GDM1 (cell line): ENCODE measurements around the gene INPP4B.

Source experiments
- DNase-seq: peaks from one replicate; lab custom pipeline; 2025; lab: John Stamatoyannopoulos, UW

INPP4B gene

DNA sequence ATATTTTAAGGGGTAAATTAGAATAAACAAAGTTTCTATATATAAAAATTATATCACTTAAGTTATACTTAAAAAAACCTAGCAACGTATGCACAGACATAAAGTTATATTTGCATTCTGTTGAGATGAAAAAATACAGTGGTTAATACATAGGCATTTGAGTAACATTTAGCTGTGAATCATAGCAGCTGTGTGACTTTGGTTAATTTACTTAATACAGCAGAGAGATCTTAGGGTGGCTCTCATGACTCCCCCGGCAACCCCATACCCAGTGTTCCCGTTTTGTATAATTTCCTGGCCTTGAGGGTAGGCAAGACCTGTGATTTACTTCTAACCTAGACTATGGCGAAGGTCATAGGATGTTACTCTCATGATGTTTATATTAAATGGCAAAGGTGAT is 504.8 kb downstream of the INPP4B start:
- DNase-seq = no peak

DNA sequence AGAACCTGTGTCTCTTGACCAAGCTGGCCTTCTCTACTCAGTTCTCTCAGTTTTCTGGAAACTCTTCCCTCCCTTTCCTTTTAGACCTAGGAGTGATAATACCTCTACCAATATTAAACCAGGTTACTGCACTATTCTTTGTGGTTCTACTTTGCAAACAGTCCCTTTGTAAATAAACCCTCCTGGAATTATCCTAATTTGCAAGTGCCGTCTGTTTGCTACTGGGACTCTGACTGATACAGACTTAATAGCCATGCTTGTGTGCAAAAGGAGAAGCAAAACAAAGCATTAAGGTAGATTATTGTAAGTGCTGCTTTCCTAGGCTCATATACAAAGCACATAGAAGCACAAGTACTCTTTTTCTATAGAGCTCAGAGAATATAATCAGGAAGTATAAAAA is 507.0 kb downstream of the INPP4B start:
- DNase-seq = no peak

GRCh38 chr4:142336251-142336934 is 509.7 kb downstream of the INPP4B start:
- DNase-seq = no peak

DNA sequence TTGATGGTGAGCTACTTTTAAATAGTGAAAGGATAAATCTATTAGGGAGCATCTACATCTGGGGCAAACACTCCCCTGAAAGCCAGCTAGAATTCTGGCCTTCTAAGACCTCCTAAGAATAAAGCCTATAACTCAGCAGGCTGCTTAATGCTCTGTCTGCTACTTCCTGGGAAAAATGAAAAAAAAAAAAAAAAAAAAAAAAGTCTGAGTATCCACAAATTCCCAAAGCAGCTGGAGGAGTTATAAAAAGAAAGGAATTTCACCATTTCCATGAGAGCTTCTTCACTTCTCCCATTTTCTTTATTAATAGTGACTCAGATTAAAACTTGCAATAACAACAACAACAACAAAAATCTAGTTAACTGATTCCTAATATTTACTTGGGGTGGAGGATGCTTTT is 511.2 kb downstream of the INPP4B start:
- DNase-seq = no peak

GRCh38 chr4:142331646-142332045 is 514.5 kb downstream of the INPP4B start:
- DNase-seq = no peak

DNA sequence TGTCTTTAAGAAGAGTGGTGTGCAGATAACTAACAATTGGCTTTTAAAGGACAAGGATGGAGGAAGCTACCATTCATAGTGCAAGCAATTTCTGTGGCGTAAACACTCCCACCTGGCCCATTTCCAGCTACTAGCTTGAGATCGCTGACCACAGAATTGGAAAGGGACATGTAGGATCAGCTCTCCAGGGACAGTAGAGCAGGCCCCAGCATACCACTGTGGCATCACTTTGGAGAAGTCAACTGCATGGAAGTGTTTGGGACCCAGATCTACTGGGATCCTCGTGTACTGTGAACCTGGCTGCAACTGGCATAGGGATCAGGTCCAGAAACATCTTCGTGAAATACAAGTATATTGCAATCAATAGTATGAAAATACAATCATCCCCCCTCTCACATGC is 515.0 kb downstream of the INPP4B start:
- no peak for DNase-seq

GRCh38 chr4:142330311-142330710 is 515.8 kb downstream of the INPP4B start:
- DNase-seq = no peak

- DNase-seq = no peak
Measured at GRCh38 chr4:142329313-142329712, 516.8 kb downstream of the INPP4B start.

DNA sequence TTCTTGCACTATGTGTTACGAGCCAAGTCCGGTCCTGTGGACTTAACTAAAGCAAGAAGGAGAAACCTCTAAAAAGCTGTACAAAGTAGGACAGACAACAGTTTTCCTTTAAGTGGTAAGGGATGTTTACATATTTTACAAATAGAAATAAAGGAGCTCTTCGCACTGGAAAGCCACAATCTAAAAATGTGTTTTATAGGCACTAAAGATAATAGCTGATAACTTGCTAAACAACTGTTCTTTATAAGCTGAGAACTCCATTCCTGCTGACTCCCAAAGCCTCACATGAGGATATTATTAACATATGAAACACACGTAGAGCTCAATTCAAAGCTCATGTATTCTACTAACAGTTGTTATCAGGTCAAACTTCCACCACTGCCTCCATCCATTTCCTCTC is 519.9 kb downstream of the INPP4B start:
- no peak for DNase-seq

- no peak for DNase-seq
Measured at GRCh38 chr4:142324572-142324971, 521.5 kb downstream of the INPP4B start.

- DNase-seq = no peak
Measured at GRCh38 chr4:142322996-142323395, 523.1 kb downstream of the INPP4B start.

DNA sequence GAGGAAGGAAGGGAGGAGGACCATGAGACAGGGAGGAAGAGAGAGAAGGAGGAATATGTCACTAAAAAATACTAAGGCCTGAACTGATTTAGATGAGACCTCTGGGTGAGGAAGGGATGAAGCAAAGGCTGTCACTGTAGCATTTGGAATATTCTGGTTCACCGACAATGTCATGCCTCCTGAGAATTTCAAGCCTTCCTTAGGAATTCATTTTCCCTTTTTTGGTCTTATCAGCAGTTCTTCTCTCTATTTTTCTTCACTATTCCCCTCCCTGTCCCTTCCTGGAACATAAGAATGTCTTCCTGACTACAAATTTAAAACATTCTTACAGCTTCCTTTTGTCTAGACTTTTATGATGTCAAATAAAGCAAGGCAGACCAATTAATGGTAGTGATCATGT is 527.8 kb downstream of the INPP4B start:
- DNase-seq = no peak

GRCh38 chr4:142316913-142317312 is 529.2 kb downstream of the INPP4B start:
- DNase-seq = no peak

DNA sequence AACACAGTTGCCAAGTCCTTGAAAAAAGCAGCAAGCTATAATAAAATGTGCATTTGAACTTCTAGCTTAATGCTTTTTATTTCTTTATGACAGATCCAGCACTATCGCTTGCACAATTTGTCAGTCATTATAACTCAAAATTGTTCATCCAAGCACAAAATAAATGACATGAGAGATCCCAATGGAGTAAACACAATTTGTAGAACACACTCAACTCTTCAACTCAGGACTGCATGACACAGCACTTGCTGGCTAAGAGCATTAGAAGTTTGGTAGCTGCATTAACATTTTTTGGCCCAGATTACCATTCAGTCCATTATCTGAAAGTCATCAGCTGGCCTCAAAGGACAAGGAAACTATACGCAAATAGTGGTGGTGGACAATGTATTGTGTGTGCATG is 530.1 kb downstream of the INPP4B start:
- no peak for DNase-seq

DNA sequence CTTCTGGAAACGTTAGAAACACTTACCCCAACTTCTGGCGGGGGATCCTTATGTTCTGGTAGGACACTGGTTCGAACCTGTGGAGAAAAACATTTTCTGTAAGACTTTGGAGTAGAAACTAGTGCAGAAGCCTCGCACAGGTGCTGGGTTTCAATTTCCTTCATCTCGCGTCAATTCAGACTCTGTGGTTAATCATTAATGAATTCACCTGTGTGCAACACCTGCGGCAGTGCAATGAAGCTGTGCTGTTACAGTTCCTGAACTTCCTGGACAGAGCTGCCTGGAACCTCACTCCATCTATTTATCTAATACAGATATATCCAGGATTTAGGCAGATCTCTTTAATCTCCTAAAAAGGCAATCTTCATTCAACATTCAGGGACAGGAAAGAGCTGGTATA is 531.4 kb downstream of the INPP4B start:
- DNase-seq = no peak

- DNase-seq = peak; percentile 11
Measured at GRCh38 chr4:142314247-142314646, 531.9 kb downstream of the INPP4B start.

- DNase-seq = no peak
Measured at GRCh38 chr4:142312391-142312790, 533.7 kb downstream of the INPP4B start.

DNA sequence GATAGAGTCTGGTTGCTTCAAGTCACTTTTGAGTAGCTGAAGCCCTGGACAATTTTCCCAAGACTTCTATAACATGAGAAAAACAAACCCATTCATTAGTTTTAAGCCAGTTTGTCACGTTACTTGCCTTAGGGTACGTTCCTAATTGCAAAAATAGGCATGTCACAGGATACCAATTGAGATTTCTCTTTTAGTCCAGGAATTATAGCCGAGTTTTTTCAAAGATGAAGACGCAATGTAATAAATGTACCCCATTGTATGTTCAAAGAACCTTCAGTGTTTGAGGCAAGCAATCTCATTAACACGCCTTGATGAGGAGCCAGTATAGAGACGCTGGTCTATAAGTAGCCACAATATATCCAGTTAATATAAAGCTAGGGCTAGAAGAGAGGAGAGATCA is 534.2 kb downstream of the INPP4B start:
- DNase-seq = no peak

DNA sequence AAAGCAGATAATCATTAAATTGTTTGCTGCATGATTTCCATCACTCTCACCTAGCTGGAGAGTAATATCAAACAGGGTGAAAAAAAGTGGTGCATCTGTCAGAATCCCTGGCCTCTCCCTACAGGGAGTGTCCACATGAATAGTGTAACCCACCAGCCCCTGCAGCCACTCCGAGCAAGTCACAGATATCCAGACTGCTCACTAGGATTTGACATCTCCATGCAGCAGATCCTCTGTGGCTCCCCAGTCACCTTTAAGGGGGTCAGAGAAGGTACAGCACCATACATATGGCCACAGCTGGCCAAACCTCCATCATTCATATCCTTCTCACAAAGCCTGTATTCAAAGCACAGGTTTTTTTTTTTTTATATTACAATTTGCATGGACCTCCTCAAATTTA is 536.3 kb downstream of the INPP4B start:
- DNase-seq = no peak

- no peak for DNase-seq
Measured at GRCh38 chr4:142307857-142308256, 538.2 kb downstream of the INPP4B start.

GRCh38 chr4:142297313-142297712 is 548.8 kb downstream of the INPP4B start:
- no peak for DNase-seq

- DNase-seq = no peak
Measured at GRCh38 chr4:142293536-142293935, 552.6 kb downstream of the INPP4B start.

DNA sequence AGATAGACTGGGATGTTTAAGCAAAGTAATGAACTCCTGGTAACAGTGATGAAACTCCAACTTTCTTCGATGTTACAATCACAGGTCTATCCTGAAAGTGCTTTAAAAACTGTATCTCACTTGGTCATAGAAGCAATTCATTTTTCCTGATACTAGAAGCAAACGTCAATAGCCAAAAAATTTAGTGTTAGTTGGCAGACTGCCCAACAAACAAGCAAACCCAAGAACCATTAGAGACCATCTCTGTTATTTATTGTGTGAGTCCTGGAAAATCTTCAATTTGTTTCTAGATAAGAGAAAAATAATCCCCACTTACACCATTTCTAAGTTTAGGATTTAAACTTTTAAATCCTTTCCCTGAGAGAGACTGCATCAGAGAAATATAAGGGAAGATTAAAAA is 553.9 kb downstream of the INPP4B start:
- no peak for DNase-seq

DNA sequence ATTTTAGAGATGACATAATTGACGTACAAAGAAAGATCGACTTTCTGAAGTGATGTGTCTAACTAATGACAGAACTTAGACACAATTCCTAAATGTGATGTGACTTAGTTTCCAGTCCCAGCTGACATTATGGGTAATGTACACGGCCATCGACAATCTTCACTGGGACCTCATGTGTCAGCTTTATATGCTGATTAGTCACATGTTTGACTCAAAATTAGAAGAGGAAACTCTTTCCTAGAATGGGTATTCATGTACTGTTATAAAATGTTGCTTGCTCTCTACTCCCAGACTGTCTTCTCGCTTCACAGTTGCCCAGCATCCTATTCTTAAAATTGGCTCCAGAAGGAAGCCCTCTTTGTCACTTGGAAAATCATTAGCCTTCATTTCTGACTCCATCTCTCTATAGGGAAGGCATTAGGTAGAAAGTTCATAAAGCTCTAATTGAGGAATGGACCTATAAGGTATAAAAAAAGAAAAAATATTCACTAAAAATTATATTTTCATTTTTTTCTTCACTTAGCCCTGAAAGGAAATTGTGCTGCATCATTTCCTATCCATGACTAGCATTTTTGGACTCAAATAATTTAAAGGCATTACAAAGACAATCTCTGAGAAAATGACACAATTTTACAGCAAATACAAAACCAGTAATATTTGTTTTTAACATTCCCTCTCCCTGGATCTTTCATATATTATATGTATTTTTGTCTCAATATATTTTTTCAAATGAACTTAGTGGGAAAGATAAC is 554.6 kb downstream of the INPP4B start:
- DNase-seq = no peak
